DND-41 (cell line): ENCODE measurements around the gene ZMYM1.
"Not testable (repeated sequence)": the region's sequence is repeated elsewhere in the genome, so short reads cannot be mapped to it uniquely, and the experiment has no call there.

Source experiments
- ATAC-seq: fragments of 200-7000 bp; cut with Tn5 transposase; 3 replicates; pipeline ENCODE4 v1.9.1; 2021; ENCODE audit warnings: low read depth; ENCODE audit not compliant: insufficient read depth
- DNase-seq: peaks from one replicate; pipeline ENCODE4 v3.0.0-alpha.2; 2020
- H2AFZ ChIP-seq: 2 replicates; pipeline ENCODE4 v1.6.0; 2012; ENCODE audit warnings: low read depth, low read length
- H3K27ac ChIP-seq: 2 replicates; pipeline ENCODE4 v1.5.1; 2012; ENCODE audit warnings: low read length, inconsistent platforms
- H3K27me3 ChIP-seq: fragments of 200-600 bp; sonication (generic); 2 replicates; pipeline ENCODE4 v1.6.0; 2012; ENCODE audit warnings: low read length, mild to moderate bottlenecking, inconsistent platforms; ENCODE audit not compliant: insufficient read depth, poor library complexity
- H3K36me3 ChIP-seq: 2 replicates; pipeline ENCODE4 v1.5.1; 2012; ENCODE audit warnings: low read length, inconsistent platforms; ENCODE audit not compliant: insufficient read depth
- H3K4me1 ChIP-seq: 2 replicates; pipeline ENCODE4 v1.5.1; 2012; ENCODE audit warnings: mild to moderate bottlenecking, low read length; ENCODE audit not compliant: insufficient read depth
- H3K4me2 ChIP-seq: 2 replicates; pipeline ENCODE4 v1.6.0; 2012; ENCODE audit warnings: mild to moderate bottlenecking, moderate library complexity, low read length, inconsistent platforms; ENCODE audit not compliant: insufficient read depth
- H3K4me3 ChIP-seq, 2 experiments: fragments of 200-600 bp in 1 of 2; shearing (Covaris generic) in 1 of 2; 2 replicates each; pipeline ENCODE4 v1.5.1; 2012 to 2016; ENCODE audit warnings: inconsistent platforms in 2 of 2, low read length in 2 of 2, mild to moderate bottlenecking in 2 of 2, low read depth in 1 of 2, moderate library complexity in 1 of 2
- H3K79me2 ChIP-seq: 2 replicates; pipeline ENCODE4 v1.6.0; 2012; ENCODE audit warnings: low read length, inconsistent platforms; ENCODE audit not compliant: insufficient read depth
- H3K9ac ChIP-seq: 2 replicates; pipeline ENCODE4 v1.6.0; 2012; ENCODE audit warnings: low read depth, mild to moderate bottlenecking, inconsistent platforms, low read length, moderate library complexity
- H3K9me3 ChIP-seq: 2 replicates; pipeline ENCODE4 v1.5.1; 2012; ENCODE audit warnings: low read length, moderate library complexity, mild to moderate bottlenecking, inconsistent platforms; ENCODE audit not compliant: insufficient read depth, severe bottlenecking
- H4K20me1 ChIP-seq: 2 replicates; pipeline ENCODE4 v1.6.0; 2012; ENCODE audit warnings: low read length; ENCODE audit not compliant: insufficient read depth
- EZH2 ChIP-seq: IDR thresholded peaks from 3 replicates; pipeline ENCODE4 v1.6.1; 2012; ENCODE audit warnings: borderline replicate concordance, low read depth, mild to moderate bottlenecking, moderate library complexity, low read length, inconsistent platforms; ENCODE audit not compliant: severe bottlenecking
- TF ChIP-seq, protein P1 (sequence below): IDR thresholded peaks from 2 replicates; pipeline ENCODE4 v1.5.1; 2012; ENCODE audit warnings: borderline replicate concordance, low read length, moderate library complexity, mild to moderate bottlenecking; ENCODE audit not compliant: poor library complexity, severe bottlenecking; ENCODE audit errors: extremely low read depth

Gene ZMYM1

DNA sequence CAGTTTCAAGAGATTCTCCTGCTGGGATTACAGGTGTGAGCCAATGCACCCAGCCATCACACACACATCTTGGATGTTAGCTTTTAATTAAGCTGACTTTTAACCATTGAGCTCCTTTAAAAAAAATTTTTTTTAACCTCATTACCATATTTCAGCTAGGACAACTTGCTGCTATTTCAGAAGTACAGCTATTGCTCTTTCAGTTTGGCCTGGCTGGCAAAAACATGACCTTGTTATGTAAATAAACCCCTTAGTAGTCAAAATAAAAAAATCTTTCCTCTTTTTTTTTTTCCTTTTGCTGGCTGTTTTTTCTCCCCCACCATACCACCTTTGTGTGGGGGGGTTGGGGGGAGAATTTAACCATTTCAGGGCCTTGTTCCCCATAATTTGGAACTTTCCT lies 49.9 kb downstream of the ZMYM1 start:
- TF ChIP-seq EZH2: no peak
- TF ChIP-seq, protein P1, sequence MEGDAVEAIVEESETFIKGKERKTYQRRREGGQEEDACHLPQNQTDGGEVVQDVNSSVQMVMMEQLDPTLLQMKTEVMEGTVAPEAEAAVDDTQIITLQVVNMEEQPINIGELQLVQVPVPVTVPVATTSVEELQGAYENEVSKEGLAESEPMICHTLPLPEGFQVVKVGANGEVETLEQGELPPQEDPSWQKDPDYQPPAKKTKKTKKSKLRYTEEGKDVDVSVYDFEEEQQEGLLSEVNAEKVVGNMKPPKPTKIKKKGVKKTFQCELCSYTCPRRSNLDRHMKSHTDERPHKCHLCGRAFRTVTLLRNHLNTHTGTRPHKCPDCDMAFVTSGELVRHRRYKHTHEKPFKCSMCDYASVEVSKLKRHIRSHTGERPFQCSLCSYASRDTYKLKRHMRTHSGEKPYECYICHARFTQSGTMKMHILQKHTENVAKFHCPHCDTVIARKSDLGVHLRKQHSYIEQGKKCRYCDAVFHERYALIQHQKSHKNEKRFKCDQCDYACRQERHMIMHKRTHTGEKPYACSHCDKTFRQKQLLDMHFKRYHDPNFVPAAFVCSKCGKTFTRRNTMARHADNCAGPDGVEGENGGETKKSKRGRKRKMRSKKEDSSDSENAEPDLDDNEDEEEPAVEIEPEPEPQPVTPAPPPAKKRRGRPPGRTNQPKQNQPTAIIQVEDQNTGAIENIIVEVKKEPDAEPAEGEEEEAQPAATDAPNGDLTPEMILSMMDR: no peak
- Histone ChIP-seq H3K36me3 (no peaks in the 10 kb centered on the region), H3K9me3 (peaks cover 17% of the 10 kb centered on the region), H3K9ac (no peak overlapping the region), H3K4me3 (no peak overlapping the region), H3K4me2 (no peak overlapping the region), H3K79me2 (no peaks in the 10 kb centered on the region), H4K20me1 (no peaks in the 10 kb centered on the region), H3K4me1 (no peaks in the 10 kb centered on the region), H3K27ac (no peak overlapping the region), H3K27me3 (no peaks in the 10 kb centered on the region), H2AFZ (no peak overlapping the region)
- ATAC-seq (no peak), DNase-seq (no peak)

- no peaks in the 10 kb centered on the region for H4K20me1 ChIP-seq
- no peak overlapping the region for H3K4me3 ChIP-seq
- H3K9ac ChIP-seq: no peak overlapping the region
- H3K36me3 ChIP-seq: no peaks in the 10 kb centered on the region
- DNase-seq (no peak), ATAC-seq (no peak)
- no peak for TF ChIP-seq EZH2
- TF ChIP-seq, protein P1: no peak
- no peaks in the 10 kb centered on the region for H3K9me3 ChIP-seq
- H3K27me3 ChIP-seq: no peaks in the 10 kb centered on the region
- no peaks in the 10 kb centered on the region for H3K79me2 ChIP-seq
- no peak overlapping the region for H3K4me2 ChIP-seq
- no peak overlapping the region for H3K27ac ChIP-seq
- no peak overlapping the region for H2AFZ ChIP-seq
- no peaks in the 10 kb centered on the region for H3K4me1 ChIP-seq
Measured at GRCh38 chr1:35136780-35137179, 57.6 kb downstream of the ZMYM1 start.

- H3K4me3 ChIP-seq, H3K27ac ChIP-seq, H3K9ac ChIP-seq, H3K79me2 ChIP-seq, H3K4me2 ChIP-seq, H3K36me3 ChIP-seq, H3K9me3 ChIP-seq, H2AFZ ChIP-seq, H3K27me3 ChIP-seq, H3K4me1 ChIP-seq, ATAC-seq, DNase-seq, H4K20me1 ChIP-seq: not testable (repeated sequence)
Measured at GRCh38 chr1:35137590-35137989, 58.4 kb downstream of the ZMYM1 start.

DNA sequence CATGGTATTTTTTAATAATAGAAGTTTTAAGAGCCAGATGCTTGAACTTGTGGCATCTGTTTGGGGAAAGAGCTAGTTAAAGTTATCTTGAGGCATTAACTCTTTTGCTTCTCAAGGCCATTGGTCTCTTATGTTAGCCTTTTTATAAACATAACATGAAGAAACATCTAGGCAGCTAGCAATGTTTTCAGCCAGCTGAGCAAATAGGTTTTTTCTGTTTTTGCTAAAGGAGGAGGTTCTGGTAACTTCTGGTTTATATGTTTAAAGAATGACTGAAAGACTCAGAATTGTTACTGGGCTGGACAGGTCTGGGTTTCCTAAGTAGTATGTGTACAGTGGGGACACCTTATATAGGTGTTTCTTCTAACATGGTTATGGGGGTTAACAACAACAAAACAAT lies 63.1 kb downstream of the ZMYM1 start:
- not testable (repeated sequence) for DNase-seq, H3K27me3 ChIP-seq, H2AFZ ChIP-seq, H3K36me3 ChIP-seq, H3K27ac ChIP-seq, H3K79me2 ChIP-seq, H3K4me3 ChIP-seq, H3K9me3 ChIP-seq, H4K20me1 ChIP-seq, H3K9ac ChIP-seq, H3K4me2 ChIP-seq, H3K4me1 ChIP-seq, ATAC-seq

- not testable (repeated sequence) for DNase-seq, H2AFZ ChIP-seq, H4K20me1 ChIP-seq, H3K9me3 ChIP-seq, H3K4me3 ChIP-seq, ATAC-seq, H3K27ac ChIP-seq, H3K4me2 ChIP-seq, H3K9ac ChIP-seq, H3K27me3 ChIP-seq, H3K4me1 ChIP-seq, H3K36me3 ChIP-seq, H3K79me2 ChIP-seq
Measured at GRCh38 chr1:35142728-35143127, 63.5 kb downstream of the ZMYM1 start.
